HG03442 (cell line): ENCODE data around the gene LBH.

Experiments
- ATAC-seq: cut with Tn5 transposase; IDR thresholded peaks from one replicate; pipeline ENCODE4 v1.9.1; 2021; ENCODE audit warnings: mild to moderate bottlenecking, moderate library complexity; ENCODE audit not compliant: unreplicated experiment

The LBH gene

GRCh38 chr2:30300456-30301221 is 69.3 kb downstream of the LBH start:
- no peak for ATAC-seq

DNA sequence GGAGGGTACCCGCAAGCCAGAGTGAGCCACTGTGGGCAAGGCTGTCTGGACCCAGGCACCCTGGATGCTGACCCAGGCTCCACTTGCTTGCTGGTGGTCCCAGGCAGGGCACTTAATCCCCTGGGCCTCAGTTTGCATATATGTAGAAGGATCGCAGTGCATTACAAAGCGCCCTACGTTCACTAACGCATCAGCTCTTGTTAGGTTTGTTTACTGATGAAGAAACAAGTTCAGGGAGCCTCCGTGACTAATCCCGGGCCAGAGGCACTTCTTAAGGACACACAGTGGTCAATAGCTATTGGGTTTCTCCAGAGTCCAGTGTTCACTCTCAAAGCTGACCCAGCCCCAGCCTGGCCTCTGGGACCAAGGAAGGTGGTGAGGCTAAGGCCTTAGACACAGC is 70.2 kb downstream of the LBH start:
- no peak for ATAC-seq

DNA sequence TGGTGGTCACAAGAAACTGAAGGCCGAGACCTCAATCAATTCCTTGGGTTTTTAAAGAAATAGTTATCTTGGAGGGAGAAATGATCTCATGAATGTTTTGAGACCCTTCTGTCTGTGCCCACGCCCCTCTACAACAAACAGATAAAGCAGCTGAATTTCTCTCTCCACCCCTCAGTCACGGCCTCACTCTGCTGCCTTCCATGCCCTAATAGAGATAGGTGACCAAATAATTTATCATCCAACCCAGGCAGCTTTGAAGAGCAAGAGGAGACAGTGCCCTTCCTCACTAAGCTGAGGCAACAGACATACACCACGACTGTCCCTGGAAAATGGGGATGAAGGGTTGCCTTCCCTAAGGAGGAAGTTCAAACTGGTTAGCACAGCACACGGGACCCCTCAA is 71.2 kb downstream of the LBH start:
- ATAC-seq: no peak

DNA sequence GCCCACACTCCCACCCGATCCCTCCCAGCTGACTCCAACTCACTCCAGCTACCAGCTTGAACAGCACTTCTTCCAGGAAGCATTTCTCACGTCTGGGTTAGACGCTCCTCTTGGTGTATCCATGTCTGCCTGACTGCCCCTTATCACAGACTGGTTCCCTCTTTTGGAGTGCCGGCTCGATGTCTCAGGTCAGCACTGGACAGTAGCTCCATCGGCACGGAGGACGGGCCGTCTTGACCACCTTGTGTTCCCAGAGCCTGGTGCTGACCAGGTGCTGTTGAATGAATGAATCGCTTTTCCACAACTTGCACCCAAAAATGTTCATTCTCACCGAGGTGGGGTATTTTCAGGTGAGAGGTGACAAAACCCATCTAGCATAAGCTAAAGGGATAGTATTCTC is 71.8 kb downstream of the LBH start:
- ATAC-seq: no peak

- no peak for ATAC-seq
Measured at GRCh38 chr2:30305235-30305634, 73.9 kb downstream of the LBH start.

GRCh38 chr2:30306522-30306921 is 75.2 kb downstream of the LBH start:
- ATAC-seq: no peak

- ATAC-seq: no peak
Measured at GRCh38 chr2:30308280-30308679, 76.9 kb downstream of the LBH start.
